ENCODE data around the gene ZBP1.

The ZBP1 gene

DNA sequence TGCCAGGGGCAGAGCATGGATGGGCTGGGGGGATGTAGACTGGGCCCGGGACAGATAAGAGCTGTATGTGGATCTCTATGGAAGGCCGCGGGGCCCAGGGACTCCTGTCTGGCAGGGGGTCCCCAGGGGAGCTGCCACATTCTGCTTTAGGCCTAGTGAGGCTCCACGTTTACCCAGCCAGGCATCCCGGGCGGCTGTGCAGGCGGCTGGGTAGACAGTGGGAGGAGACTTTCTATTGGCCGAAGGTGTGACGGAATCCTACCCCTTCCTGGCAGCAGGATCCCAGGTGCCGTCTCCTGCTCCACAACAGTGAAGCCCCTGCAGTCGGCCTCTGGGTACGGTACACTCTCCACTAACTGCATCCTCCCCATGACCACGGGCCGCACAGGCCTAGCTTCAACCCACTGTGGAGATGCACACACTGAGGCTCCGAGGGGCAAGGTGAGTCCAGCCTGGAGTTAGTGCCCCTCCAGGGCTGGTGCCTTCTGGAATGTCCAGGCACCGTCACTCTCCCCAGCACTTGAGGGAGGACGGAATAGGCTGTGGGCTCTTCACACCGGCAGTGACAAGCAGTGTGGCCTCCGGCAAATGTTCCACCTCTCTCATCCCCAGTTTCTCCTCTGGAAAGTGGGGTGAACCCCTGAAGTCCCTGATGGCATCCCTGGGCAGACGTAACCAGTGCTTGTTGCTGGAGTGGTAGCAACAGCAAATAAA lies 36.8 kb upstream of the ZBP1 start (continued):
- no peak for TF ChIP-seq ARNTL (CRISPR knock-in tag; IDR thresholded peaks at IDR 0.05; ENCODE audit: borderline replicate concordance, low read depth)

- TF ChIP-seq CREB5 (CRISPR knock-in tag; IDR thresholded peaks at IDR 0.05; ENCODE audit: low read depth) (no peak), CSDC2 (CRISPR knock-in tag; IDR thresholded peaks at IDR 0.05) (no peak), ZNF70 (CRISPR knock-in tag; IDR thresholded peaks at IDR 0.05) (no peak), TOX (CRISPR knock-in tag; IDR thresholded peaks at IDR 0.05; ENCODE audit: borderline replicate concordance) (no peak), GLIS3 (CRISPR knock-in tag; IDR thresholded peaks at IDR 0.05) (no peak), TSHZ2 (CRISPR knock-in tag; IDR thresholded peaks at IDR 0.05) (no peak), ISL1 (CRISPR knock-in tag; IDR thresholded peaks at IDR 0.05) (no peak), OSR1 (CRISPR knock-in tag; IDR thresholded peaks at IDR 0.05) (no peak), RARB (CRISPR knock-in tag; IDR thresholded peaks at IDR 0.05) (no peak), ZFP3 (CRISPR knock-in tag; IDR thresholded peaks at IDR 0.05) (no peak), PATZ1 (CRISPR knock-in tag; IDR thresholded peaks at IDR 0.05; ENCODE audit: borderline replicate concordance) (no peak), BACH2 (CRISPR knock-in tag; IDR thresholded peaks at IDR 0.05; ENCODE audit: borderline replicate concordance) (no peak), SNAI2 (CRISPR knock-in tag; IDR thresholded peaks at IDR 0.05) (no peak), ZC3H10 (CRISPR knock-in tag; IDR thresholded peaks at IDR 0.05) (no peak), ZNF565 (CRISPR knock-in tag; conservative IDR thresholded peaks at IDR 0.05; ENCODE audit: low read depth) (no peak), ZFP30 (CRISPR knock-in tag; IDR thresholded peaks at IDR 0.05) (no peak), ESRRG (CRISPR knock-in tag; IDR thresholded peaks at IDR 0.05) (no peak)
- TF ChIP-seq, protein P1, sequence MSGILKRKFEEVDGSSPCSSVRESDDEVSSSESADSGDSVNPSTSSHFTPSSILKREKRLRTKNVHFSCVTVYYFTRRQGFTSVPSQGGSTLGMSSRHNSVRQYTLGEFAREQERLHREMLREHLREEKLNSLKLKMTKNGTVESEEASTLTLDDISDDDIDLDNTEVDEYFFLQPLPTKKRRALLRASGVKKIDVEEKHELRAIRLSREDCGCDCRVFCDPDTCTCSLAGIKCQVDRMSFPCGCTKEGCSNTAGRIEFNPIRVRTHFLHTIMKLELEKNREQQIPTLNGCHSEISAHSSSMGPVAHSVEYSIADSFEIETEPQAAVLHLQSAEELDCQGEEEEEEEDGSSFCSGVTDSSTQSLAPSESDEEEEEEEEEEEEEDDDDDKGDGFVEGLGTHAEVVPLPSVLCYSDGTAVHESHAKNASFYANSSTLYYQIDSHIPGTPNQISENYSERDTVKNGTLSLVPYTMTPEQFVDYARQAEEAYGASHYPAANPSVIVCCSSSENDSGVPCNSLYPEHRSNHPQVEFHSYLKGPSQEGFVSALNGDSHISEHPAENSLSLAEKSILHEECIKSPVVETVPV (CRISPR knock-in tag; IDR thresholded peaks at IDR 0.05) = no peak
- TF ChIP-seq, protein P2, sequence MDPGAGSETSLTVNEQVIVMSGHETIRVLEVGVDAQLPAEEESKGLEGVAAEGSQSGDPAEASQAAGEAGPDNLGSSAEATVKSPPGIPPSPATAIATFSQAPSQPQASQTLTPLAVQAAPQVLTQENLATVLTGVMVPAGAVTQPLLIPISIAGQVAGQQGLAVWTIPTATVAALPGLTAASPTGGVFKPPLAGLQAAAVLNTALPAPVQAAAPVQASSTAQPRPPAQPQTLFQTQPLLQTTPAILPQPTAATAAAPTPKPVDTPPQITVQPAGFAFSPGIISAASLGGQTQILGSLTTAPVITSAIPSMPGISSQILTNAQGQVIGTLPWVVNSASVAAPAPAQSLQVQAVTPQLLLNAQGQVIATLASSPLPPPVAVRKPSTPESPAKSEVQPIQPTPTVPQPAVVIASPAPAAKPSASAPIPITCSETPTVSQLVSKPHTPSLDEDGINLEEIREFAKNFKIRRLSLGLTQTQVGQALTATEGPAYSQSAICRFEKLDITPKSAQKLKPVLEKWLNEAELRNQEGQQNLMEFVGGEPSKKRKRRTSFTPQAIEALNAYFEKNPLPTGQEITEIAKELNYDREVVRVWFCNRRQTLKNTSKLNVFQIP (CRISPR knock-in tag; IDR thresholded peaks at IDR 0.05; ENCODE audit: borderline replicate concordance, low read depth) = no peak
- no peak for ATAC-seq
Observed at GRCh38 chr20:57656252-57656820, 36.1 kb upstream of the ZBP1 start.

DNA sequence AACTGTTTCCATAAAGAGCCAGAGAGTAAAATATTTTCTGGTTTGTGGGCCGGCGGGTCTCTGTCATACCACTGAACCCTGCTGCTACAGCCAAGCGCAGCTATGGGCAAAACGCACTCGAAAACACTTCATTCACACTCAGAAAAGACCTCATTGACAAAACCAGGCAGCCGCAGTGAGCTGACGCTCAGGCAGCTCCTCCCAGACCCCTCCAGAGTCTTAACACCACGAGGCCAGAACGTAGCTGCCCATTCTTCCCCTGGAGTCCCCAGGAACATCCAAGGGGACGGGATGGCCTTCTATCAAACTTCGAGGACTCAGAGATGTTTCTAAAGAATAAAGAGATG lies 35.6 kb upstream of the ZBP1 start:
- TF ChIP-seq OSR1 (CRISPR knock-in tag; IDR thresholded peaks at IDR 0.05) (no peak), PATZ1 (CRISPR knock-in tag; IDR thresholded peaks at IDR 0.05; ENCODE audit: borderline replicate concordance) (no peak), ZNF70 (CRISPR knock-in tag; IDR thresholded peaks at IDR 0.05) (no peak), SNAI2 (CRISPR knock-in tag; IDR thresholded peaks at IDR 0.05) (no peak), ARNTL (CRISPR knock-in tag; IDR thresholded peaks at IDR 0.05; ENCODE audit: borderline replicate concordance, low read depth) (no peak), ESRRG (CRISPR knock-in tag; IDR thresholded peaks at IDR 0.05) (no peak)

More for the DNA sequence above, 35.6 kb upstream of the ZBP1 start:
- ATAC-seq = no peak

Measured in SK-N-SH treated with all-trans-retinoic acid at 6 μM for 48 hours (cell line).